Left ventricle myocardium superior (tissue), 1 donor: ENCODE results near the gene RNF146. TPM values are rescaled to one million over a fixed set of nuclear protein-coding genes. Genes with fewer than 3 reads are reported as not detected.
"Not testable (repeated sequence)": the region's sequence is repeated elsewhere in the genome, so short reads cannot be mapped to it uniquely, and the experiment has no call there.

ENCODE experiments used
- ATAC-seq: fragments of 200-7000 bp; cut with Tn5 transposase; one replicate; pipeline ENCODE4 v1.9.1; 2020; ENCODE audit warnings: mild to moderate bottlenecking, moderate library complexity
- DNase-seq: peaks from one replicate; pipeline ENCODE4 v3.0.0-alpha.2; 2020
- intact Hi-C: fragments of 100-400 bp; cut with micrococcal nuclease; formaldehyde crosslinking; loops from one replicate; pipeline ENCODE4 v1.11.0; 2022
- long read RNA-seq: library from polyadenylated mRNA; unstranded; transcript quantifications from one replicate; pipeline ENCODE4 v2.0.0, GENCODE V29; 2021
- total RNA-seq: library from RNA; stranded (reverse); fragmentation: NEBNext Ultra II Directional; extraction: Animal tissue kit (Norgen Biotek cat#: 25700); gene quantifications from one replicate; pipeline ENCODE4 v1.2.1, GENCODE V29; 2021
- donor health status: DM: no; HTN: yes; CAD: no; lungs with severe emphysema.

RNF146 gene, protein sequence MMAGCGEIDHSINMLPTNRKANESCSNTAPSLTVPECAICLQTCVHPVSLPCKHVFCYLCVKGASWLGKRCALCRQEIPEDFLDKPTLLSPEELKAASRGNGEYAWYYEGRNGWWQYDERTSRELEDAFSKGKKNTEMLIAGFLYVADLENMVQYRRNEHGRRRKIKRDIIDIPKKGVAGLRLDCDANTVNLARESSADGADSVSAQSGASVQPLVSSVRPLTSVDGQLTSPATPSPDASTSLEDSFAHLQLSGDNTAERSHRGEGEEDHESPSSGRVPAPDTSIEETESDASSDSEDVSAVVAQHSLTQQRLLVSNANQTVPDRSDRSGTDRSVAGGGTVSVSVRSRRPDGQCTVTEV
- 46.3 TPM for total RNA-seq
- long read RNA-seq, transcript RNF146-204 (4 exons, 884 nt) = major isoform, 8 of 27 reads
- long read RNA-seq, partial matches to known transcripts = 1 of 27 reads
- long read RNA-seq, other reads (novel, unspliced or antisense) = 10 of 27 reads

DNA sequence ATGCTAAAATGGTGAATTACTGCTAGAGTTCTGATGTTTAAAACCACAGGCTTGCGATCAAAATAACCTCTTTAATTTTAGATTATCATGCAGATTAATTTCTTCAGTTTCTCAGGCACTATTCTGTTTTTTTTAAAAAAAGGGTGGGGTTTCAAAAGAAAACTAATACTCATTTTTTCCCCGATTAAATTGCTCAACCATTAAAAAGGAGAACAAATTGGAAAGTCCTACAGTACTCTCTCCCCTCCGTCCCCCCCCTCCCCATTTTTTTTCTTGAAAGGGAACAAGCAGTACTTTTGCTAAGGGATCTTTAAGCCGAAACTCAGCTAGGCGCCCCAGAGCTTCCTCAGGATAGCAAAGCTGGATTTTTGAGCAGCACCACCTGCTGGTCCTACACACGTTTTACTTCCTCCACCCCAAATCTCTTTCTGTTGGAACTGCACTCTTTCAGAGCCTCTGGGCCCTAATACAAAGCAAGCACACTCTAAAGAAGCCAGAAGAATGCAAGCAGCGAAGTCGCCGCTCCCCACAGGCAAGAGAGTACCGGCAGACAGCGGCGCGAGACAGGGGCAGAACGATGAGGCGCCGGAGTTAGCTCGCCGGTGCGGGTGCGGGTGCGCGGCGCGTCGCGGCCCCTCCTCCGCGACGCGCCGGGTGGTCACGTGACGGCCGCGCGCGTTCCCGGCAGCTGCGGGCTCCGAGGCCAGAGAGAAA is at the start of gene RNF146:
RNF146 (plus strand) TSS at position 687 of the 714 bp plus-strand sequence. CDS start 13,475 bp downstream, outside the sequence.
- ATAC-seq (peak; percentile 96), DNase-seq (peak; percentile 92)
- intact Hi-C loops = no loop called here

DNA sequence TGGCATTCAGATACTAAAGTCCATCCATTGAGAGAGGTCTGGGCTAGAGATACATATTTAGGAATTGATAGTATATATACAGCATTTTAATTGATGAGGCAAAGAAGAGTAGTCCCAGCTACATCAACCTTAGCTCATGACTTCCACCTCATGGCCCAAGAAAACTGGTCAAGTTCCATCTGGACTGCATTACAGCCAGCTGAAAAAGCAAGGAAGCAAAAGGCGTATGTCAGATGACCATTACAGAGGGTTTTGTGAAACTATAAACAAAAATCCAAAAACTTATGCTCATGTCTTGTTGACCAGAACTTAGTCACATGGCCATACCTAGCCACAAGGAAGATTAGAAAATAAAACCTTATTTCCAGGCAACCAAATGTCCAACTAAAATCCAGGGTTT is 46.8 kb upstream of the RNF146 start:
- ATAC-seq = peak; percentile 72

DNA sequence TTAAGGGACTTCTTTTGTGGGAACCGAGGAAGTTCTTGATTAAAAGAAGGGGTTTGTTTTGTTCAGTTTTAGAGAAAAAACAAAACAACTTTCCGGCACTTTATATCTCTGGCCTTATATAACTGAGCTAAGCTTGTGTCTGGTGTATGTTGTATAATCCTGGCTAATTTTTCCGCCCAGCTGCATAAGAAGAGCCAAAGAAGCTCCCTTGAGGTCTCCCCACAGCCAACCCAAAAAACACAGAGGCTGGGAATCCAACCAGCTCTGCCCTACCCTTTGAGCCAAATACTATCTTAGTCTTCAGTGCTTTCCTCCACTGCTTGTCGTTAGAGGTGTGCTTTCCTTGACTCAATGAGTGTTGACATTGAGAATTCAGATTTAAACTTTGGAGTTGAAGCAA is 45.5 kb upstream of the RNF146 start:
- DNase-seq = no peak
- intact Hi-C loops = no loop called here
- ATAC-seq = peak; percentile 96

More for the DNA sequence above, 46.8 kb upstream of the RNF146 start:
- DNase-seq = no peak
- intact Hi-C loops = no loop called here

DNA sequence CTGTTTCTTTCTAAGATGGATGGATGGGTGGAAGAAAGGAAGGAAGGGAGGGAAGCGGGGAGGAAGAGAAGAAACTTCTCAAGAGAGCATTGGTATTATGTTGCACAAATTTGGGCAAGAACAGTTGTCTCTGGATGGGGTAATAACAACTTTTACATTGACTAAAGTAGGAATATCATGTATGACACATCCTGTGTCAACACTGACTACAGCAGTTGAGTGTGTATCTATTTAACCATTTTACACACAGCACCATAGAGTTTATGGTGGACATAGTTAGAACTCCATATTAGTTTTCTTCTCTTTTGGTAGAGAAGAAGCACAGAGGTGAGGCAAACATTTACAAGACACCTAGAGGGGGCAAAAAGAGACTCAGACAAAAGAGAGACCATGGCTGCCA is 44.2 kb upstream of the RNF146 start:
- ATAC-seq (no peak), DNase-seq (no peak)
- intact Hi-C loops = no loop called here

DNA sequence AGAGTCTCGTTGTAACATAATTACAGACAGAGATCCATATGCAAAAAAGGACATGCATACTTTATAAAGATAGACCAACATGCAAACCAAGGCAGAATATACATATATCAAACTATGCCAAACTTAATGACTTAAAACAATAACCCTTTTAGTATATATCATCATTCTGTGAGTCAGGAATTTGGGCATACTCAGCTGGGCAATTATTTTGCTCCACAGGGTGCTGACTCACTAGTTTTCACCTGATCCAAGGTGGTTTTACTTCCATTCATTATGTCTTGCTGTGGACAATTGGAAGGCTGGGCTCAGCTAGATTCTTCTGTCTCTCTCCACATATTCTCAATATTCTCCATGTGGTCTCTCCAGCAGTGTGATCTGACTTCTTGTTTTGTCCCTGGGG is 41.2 kb upstream of the RNF146 start:
- intact Hi-C loops = no loop called here
- no peak for ATAC-seq

DNA sequence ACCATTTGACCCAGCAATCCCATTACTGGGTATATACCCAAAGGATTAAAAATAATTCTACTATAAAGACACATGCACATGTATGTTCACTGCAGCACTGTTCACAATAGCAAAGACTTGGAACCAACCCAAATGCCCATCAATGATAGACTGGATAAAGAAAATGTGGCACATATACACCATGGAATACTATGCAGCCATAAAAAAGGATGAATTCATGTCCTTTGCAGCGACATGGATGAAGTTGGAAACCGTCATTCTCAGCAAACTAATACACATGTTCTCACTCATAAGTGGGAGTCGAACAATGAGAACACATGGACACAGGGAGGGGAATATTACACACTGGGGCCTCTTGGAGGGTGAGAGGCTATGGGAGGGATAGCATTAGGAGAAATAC is 32.8 kb upstream of the RNF146 start:
- intact Hi-C loops = not testable (repeated sequence)

More for the DNA sequence above, 41.2 kb upstream of the RNF146 start:
- no peak for DNase-seq

DNA sequence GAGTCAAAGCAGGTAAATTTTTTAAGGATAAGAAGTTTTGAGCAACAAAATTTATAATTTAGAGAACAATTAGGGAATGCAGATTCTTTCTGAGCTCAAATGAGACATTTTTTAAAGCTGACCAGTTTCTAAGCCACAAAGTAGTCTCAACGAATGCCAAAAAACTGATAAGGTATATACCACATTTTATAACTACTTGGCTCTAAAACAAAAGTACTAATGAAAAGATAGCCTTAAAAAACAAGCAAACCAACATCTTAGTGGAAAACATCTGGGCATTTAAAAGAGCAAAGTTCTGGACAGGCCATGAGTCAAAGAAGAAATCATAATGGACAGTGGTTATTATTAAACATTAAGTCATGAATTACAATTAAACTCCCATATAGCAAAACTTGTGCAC is 23.2 kb upstream of the RNF146 start:
- DNase-seq (no peak), ATAC-seq (no peak)
- intact Hi-C loops = no loop called here

More for the DNA sequence above, 32.8 kb upstream of the RNF146 start:
- DNase-seq, ATAC-seq: not testable (repeated sequence)

DNA sequence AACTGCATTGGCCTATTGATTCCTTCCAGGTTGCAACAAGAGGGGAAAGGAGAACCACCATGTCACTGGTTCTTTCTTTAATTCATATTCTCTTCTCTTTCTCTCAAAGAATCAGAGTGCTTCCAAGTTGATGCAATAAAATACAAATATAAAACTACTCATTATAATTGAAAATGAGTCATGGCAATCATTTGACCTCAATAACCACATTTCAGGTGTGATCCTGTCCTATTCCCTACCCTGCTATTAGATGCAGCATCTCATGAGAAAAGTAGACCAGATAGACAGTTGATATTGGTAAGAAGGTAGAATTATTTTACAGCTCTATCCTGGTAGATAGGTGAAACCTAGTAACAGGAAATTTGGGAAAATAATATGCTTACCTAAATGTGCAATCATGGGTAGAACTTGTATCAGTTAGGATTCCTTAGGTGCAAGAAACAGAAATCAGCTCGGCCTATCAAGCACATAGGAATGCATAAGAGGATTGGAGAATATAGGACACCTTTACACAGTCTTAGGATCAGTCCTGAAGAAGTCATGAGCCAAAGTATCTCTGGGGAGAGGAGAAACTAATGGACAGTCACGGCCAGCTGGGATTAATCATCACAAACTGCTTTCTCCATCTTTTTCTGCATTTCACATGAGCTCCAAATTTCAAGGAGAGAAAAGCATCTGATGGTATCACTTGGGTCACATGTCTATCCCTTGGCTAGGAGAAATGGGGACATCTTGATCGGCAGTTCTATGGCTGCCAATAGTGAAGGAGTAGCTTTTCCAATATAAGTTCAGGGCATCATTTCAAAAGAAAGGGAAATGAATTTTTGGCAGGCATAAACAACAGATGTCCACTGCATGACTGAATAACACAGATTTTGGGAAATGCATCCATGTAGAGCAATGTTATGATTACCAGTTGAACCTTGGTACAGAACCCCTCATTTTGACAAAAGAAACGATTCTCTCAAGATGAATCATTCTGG is 19.3 kb upstream of the RNF146 start:
- DNase-seq (no peak), ATAC-seq (peak; percentile 57)
- intact Hi-C loops = no loop called here

DNA sequence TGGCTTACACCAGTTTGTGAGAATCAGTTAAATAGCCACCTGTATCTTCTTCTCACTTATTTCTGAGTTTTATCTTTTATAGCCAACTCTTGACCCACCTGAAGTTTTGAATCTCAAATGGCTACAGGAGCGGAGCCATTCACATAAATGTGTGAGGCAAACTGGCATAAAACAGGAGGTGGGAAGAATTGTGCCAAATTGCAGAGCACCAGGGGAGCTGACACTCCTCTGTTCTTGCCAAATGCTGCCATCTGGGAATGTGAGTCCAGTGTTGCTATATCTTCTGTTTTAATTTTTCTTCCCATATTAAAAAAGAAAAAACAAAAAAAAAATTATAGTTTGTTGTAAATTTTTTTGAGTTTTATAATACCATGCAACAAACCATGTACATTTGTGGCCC is 17.0 kb upstream of the RNF146 start:
- no peak for DNase-seq
- intact Hi-C loops = no loop called here
- ATAC-seq = no peak

DNA sequence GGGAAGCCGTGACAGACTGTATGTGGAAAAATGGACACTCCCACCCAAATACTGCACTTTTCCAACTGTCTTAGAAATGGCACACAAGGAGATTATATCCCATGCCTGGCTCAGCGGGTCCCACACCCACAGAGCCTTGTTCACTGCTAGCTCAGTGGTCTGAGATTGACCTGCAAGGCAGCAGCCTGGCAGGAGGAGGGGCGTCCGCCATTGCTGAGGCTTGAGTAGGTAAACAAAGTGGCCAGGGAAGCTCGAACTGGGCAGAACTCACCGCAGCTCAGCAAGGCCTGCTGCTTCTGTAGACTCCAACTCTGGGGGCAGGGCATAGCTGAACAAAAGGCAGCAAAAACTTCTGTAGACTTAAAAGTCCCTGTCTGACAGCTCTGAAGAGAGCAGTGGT is 11.4 kb upstream of the RNF146 start:
- DNase-seq (peak; percentile 16), ATAC-seq (no peak)
- intact Hi-C loops = no loop called here

DNA sequence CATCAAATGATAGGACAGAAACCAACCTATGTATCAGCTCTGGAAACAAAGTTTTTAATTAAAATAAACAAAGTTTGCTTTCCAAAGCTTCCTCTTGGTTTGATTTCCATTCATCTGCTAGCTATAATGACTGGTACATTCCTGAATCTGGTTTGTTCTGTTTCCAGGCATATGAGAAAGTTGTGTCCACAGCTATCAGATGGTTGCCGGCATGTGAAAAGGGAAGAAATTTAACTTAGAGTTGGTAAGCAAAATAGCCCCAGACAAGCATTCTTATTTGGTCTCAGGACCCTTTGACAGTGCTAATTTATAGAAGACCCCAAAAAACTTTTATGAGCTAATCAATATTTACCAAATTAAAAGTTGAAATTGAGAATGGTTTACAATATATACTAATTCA is 3.8 kb upstream of the RNF146 start:
- no peak for ATAC-seq
- DNase-seq = no peak
- intact Hi-C loops = no loop called here

DNA sequence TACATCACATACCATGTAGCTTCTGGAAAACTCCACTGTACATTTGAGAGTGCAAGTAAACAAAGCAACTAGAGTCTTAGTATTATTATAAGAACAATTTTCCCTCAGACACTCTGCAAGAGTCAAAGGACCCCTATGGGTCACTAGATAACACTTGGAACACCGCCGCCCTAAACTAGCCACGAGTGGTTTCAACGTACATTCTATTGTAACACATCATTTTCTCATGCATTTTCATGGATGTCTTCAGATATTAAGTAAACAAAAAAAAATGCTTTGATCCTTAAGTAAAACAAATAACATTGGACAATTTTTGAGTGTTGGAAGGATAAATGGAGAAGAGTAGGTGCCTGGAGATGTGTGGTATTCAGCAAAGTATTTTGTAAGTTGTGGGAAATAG is 3.2 kb upstream of the RNF146 start:
- intact Hi-C loops = no loop called here

DNA sequence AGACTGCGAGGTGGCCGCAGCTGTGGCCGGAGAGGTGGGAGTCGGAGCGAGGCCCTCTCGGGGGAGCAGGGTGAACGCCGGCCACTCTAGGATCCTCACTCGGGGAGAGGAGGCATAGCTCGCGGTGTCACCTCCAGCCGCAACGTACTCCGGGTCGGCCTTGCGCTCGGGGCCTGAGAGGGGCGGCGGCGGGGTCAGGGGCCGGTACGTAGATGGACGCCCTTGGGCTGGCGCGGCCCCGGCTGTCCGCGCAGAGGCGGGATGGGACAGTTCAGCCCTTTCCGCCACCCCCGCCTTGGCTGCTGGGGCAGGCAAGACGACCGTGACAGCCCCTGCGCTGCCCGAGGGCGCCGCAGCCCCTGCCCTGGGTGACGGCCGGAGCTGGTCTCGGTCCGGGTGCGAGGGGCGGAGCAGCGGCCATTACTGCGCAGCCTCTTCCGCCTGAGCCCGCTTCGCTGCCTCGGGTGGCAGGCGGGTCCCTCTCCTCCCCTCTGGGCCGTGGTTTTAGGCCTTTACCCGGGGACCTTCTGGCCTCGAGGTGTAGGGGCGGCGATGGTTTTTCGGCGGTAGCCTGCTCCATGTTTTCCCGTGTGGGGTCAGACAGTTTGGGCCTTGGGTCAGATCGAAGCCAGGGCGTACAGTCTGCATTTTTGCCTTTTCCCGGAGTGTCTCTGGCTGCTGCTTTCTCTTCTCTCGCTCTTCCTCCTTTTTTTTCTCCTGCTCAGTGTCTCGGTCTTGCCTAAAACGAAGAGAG is 405 bp downstream of the RNF146 start:
- intact Hi-C loops = no loop called here
- ATAC-seq (peak; percentile 86), DNase-seq (peak; percentile 78)

More for the DNA sequence above, 3.2 kb upstream of the RNF146 start:
- ATAC-seq (no peak), DNase-seq (no peak)

DNA sequence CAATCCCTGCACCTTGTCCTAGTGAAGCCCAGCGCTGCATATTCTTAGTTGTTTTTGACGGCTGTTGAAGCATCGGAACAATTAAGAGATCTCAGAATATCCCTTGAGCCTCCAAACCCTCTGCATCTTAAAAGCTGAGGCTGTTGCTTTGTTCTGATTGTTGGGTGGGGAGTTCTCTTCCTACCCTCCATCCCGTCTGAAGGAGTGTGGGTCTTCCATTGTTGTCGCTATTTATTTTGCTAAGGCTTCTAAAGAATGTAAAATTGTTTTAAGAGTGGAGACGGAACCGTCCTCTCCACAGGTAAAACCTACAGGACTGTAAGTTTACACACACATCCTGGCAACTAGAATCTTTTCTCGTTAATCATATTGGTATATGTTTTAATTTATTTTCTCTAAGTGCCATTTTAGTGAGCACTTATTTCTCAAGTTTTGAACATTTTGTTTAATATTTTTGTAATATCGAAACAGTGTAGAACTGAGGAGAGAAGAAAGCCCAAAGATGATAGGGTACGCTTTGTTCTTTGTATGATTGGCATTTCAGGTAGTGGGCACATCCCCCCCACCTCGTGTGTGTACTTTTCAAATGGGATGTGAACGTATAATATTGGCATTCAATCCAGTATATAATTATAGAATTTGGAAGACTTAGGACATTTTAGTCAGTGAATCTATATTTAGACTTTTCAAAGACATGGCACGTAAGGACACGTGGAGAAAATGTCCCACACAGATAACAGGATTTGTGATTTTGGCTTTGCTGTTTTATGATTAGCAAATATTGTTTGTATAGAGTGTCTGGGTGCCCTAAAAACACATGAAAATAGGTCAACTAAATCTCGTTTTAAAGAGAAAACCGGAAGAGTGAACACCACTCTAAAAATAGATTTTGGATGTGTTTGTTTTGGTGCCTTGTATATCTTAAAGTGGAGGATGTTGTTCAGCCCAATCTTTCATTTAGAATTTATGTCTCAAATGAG is 1.3 kb downstream of the RNF146 start:
- intact Hi-C loops = no loop called here
- no peak for ATAC-seq
- DNase-seq = no peak

DNA sequence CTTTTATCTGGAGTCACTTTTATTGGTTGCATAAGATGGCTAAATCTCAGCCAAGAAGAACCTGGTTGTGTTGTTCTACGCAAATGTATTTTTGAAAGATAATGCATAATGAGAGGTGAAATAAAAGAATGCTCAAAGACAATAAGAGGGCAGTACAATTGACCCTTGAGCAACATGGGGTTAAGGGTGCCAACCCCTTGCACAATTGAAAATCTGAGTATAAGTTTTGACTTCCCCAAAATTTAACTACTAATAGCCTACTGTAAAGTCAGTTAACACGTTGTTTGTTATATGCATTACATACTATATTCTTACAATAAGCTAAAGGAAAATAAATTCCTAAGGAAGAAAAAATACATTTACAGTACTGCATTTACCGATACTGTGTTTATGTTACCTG is 5.9 kb downstream of the RNF146 start:
- ATAC-seq (no peak), DNase-seq (no peak)
- intact Hi-C loops = no loop called here

DNA sequence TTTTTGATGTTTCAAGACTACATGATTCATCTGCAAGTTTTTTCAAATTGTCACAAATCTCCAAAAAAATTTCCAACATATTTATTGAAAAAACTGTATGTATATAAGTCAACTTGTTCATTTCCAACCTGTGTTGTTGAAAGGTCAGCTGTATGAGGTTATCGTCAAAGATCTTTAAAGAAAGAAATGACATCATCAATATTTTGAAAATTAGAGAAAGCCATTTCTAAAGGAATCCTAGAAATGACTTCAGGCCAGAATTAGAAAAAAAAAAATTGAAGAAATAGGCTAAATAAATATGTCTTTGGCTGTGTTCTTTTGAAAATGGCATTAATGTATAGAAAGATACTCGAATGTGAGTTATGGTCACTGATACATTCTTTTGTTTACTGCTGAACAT is 6.8 kb downstream of the RNF146 start:
- intact Hi-C loops = no loop called here
- DNase-seq = no peak
- ATAC-seq = no peak

DNA sequence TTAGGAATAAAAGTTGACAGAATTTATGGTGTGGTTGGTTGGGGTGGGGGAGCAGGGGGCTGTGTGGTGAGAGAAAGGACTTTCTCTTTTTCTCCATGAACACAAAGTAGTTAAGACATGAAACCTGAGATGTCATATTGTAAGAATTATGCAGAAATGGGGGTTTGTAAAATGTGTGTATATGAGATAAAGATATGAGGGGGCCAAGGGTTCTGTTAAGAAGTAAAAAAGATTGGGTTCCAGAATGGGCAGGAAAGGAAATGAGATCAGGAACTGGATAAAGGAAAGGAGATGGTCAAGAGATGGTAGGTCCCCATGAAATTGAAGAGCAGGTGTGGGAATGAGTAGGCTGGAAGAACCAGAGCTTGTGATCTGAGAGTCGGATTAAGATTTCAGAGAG is 9.7 kb downstream of the RNF146 start:
- ATAC-seq = no peak
- no peak for DNase-seq
- intact Hi-C loops = no loop called here
